ENCODE results near the gene MS4A14. TPM values are rescaled to one million over a fixed set of nuclear protein-coding genes. Genes with fewer than 3 reads are reported as not detected.

MS4A14 gene, protein sequence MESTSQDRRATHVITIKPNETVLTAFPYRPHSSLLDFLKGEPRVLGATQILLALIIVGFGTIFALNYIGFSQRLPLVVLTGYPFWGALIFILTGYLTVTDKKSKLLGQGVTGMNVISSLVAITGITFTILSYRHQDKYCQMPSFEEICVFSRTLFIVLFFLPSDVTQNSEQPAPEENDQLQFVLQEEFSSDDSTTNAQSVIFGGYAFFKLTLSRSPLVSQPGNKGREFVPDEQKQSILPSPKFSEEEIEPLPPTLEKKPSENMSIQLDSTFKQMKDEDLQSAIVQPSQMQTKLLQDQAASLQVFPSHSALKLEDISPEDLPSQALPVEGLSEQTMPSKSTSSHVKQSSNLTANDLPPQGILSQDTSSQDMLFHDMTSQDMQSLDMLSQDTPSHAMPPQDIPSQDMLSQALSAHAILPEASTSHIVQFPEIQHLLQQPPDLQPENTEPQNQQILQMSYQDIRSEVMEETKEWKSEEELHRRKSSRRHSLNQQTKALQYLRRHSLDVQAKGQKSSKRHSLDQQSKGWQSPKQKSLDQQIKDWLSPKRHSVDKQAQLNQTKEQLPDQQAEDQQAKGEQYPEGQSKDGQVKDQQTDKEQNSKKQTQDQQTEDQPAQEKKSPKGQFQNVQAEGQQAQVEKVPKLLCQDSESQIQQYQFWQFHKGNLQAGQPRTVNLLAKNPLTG
- total RNA-seq (2022) (not detected in 2 replicates), Bru-seq, nascent RNA (not detected), BruChase-seq, experiment 1, labeled RNA remaining after a 6-hour chase (not detected), BruChase-seq, experiment 2, labeled RNA remaining after a 2-hour chase (not detected)
- long read RNA-seq, result 0 reads

- Mint-ChIP-seq H3K4me1 (ENCODE audit: insufficient read depth, unreplicated experiment) (no peaks in the 10 kb centered on the region), H3K36me3 (ENCODE audit: insufficient read depth, unreplicated experiment) (no peaks in the 10 kb centered on the region), H3K4me3 (ENCODE audit: unreplicated experiment) (no peak within 1 kb of the TSS), H3K9me3 (ENCODE audit: unreplicated experiment) (peaks cover 3% of the 10 kb centered on the region), H3K27me3 (ENCODE audit: insufficient read depth, unreplicated experiment) (no peaks in the 10 kb centered on the region), H3K27ac (ENCODE audit: low read depth, unreplicated experiment) (no peak within 1 kb of the TSS)
- BruUV-seq (replicated peaks), result no TSS peak
- ChIA-PET CTCF (interaction anchor here (2.1 kb wide), 1 partner anchor 222 kb away, joined by 6 read pairs; no protein-coding TSS in a partner anchor), POLR2A (no interaction called here)
- DNase-seq (ENCODE audit: unreplicated experiment), result no peak
- intact Hi-C loops (cut with micrococcal nuclease), result no loop called here
- TF ChIP-seq, protein P1, sequence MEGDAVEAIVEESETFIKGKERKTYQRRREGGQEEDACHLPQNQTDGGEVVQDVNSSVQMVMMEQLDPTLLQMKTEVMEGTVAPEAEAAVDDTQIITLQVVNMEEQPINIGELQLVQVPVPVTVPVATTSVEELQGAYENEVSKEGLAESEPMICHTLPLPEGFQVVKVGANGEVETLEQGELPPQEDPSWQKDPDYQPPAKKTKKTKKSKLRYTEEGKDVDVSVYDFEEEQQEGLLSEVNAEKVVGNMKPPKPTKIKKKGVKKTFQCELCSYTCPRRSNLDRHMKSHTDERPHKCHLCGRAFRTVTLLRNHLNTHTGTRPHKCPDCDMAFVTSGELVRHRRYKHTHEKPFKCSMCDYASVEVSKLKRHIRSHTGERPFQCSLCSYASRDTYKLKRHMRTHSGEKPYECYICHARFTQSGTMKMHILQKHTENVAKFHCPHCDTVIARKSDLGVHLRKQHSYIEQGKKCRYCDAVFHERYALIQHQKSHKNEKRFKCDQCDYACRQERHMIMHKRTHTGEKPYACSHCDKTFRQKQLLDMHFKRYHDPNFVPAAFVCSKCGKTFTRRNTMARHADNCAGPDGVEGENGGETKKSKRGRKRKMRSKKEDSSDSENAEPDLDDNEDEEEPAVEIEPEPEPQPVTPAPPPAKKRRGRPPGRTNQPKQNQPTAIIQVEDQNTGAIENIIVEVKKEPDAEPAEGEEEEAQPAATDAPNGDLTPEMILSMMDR (IDR thresholded peaks at IDR 0.05; ENCODE audit: unreplicated experiment), result no peak
Measured at GRCh38 chr11:60396382-60396781, at the start of gene MS4A14. Gene MS4A14 (plus strand): TSS chr11:60396459. CDS start chr11:60396579, 120 bp downstream.

GRCh38 chr11:60347084-60347797 is 49.0 kb upstream of the MS4A14 start:
- H3K4me3 Mint-ChIP-seq (ENCODE audit: unreplicated experiment), result no peak overlapping the region
- BruUV-seq (replicated peaks), result no TSS peak
- intact Hi-C loops (cut with micrococcal nuclease), result no loop called here
- ChIA-PET CTCF (interaction anchor here (0.5 to 5.5 kb wide), 4 partner anchors 13 to 409 kb away, joined by 3 to 37 read pairs (median 4); no protein-coding TSS in a partner anchor), POLR2A (interaction anchor here (0.5 kb wide), 1 partner anchor 16 kb away, joined by 3 read pairs; no protein-coding TSS in a partner anchor)
- H3K9me3 Mint-ChIP-seq (ENCODE audit: unreplicated experiment), result no peaks in the 10 kb centered on the region
- DNase-seq (ENCODE audit: unreplicated experiment), result no peak
- TF ChIP-seq, protein P1 (IDR thresholded peaks at IDR 0.05; ENCODE audit: unreplicated experiment), result no peak
- peaks cover 55% of the 10 kb centered on the region for H3K27me3 Mint-ChIP-seq (ENCODE audit: insufficient read depth, unreplicated experiment)
- H3K4me1 Mint-ChIP-seq (ENCODE audit: insufficient read depth, unreplicated experiment), result no peaks in the 10 kb centered on the region
- H3K27ac Mint-ChIP-seq (ENCODE audit: low read depth, unreplicated experiment), result no peak overlapping the region
- peaks cover 6% of the 10 kb centered on the region for H3K36me3 Mint-ChIP-seq (ENCODE audit: insufficient read depth, unreplicated experiment)

- Mint-ChIP-seq H3K27me3 (ENCODE audit: insufficient read depth, unreplicated experiment) (peaks cover 49% of the 10 kb centered on the region), H3K9me3 (ENCODE audit: unreplicated experiment) (no peaks in the 10 kb centered on the region), H3K36me3 (ENCODE audit: insufficient read depth, unreplicated experiment) (peaks cover 6% of the 10 kb centered on the region), H3K4me1 (ENCODE audit: insufficient read depth, unreplicated experiment) (no peaks in the 10 kb centered on the region), H3K27ac (ENCODE audit: low read depth, unreplicated experiment) (no peak overlapping the region), H3K4me3 (ENCODE audit: unreplicated experiment) (no peak overlapping the region)
- no TSS peak for BruUV-seq (replicated peaks)
- DNase-seq (ENCODE audit: unreplicated experiment), result no peak
- TF ChIP-seq, protein P1 (IDR thresholded peaks at IDR 0.05; ENCODE audit: unreplicated experiment), result no peak
- ChIA-PET POLR2A (no interaction called here), CTCF (interaction anchor here (2.1 kb wide), 1 partner anchor 15 kb away, joined by 8 read pairs; no protein-coding TSS in a partner anchor)
- intact Hi-C loops (cut with micrococcal nuclease), result no loop called here
Measured at GRCh38 chr11:60348116-60348515, 48.1 kb upstream of the MS4A14 start.
